GM12878 (cell line): Measurements from ENCODE around the gene ECSIT.

ENCODE experiments used
- BACH1 ChIP-seq: fragments of 450-650 bp; IDR thresholded peaks from 2 replicates; pipeline ENCODE4 v1.6.1; 2017; ENCODE audit warnings: mild to moderate bottlenecking, borderline replicate concordance
- BHLHE40 ChIP-seq, 2 experiments: fragments of 450-650 bp in 1 of 2; IDR thresholded peaks; 2 replicates each; pipeline ENCODE4 v1.6.1; 2011 to 2017; ENCODE audit warnings: low read depth in 2 of 2, borderline replicate concordance in 1 of 2, improper control_type of control experiment in 1 of 2, low read length in 1 of 2, mild to moderate bottlenecking in 1 of 2
- CHD2 ChIP-seq: IDR thresholded peaks from 2 replicates; pipeline ENCODE4 v1.6.1; 2011; ENCODE audit warnings: low read depth, low read length, improper control_type of control experiment, borderline replicate concordance
- HCFC1 ChIP-seq: fragments of 150-350 bp; IDR thresholded peaks from 2 replicates; pipeline ENCODE4 v1.6.1; 2014; ENCODE audit warnings: low read length
- NBN ChIP-seq: fragments of 450-650 bp; IDR thresholded peaks from 2 replicates; pipeline ENCODE4 v1.6.1; 2016
- POLR2A ChIP-seq: IDR thresholded peaks from 2 replicates; pipeline ENCODE4 v1.6.1; 2011; ENCODE audit warnings: low read depth, mild to moderate bottlenecking, low read length
- POLR2AphosphoS5 ChIP-seq: IDR thresholded peaks from 2 replicates; pipeline ENCODE4 v1.6.1; 2011; ENCODE audit warnings: mild to moderate bottlenecking, low read length, inconsistent platforms
- RFX5 ChIP-seq: IDR thresholded peaks from 2 replicates; pipeline ENCODE4 v1.6.1; 2011; ENCODE audit warnings: low read depth, low read length, improper control_type of control experiment
- TF ChIP-seq, protein P1 (sequence below), 3 experiments: IDR thresholded peaks in 2 of 3; conservative IDR thresholded peaks in 1 of 3; 2 replicates each; pipeline ENCODE4 v1.5.1; 2011; ENCODE audit warnings: low read depth in 3 of 3, low read length in 3 of 3, mild to moderate bottlenecking in 3 of 3, control low read depth in 2 of 3, moderate library complexity in 2 of 3, inconsistent platforms in 1 of 3, mixed read lengths in 1 of 3; ENCODE audit not compliant: control insufficient read depth in 2 of 3, insufficient read depth in 1 of 3; ENCODE audit errors: extremely low read depth in 1 of 3
- TF ChIP-seq, protein P2 (sequence below): fragments of 150-350 bp; IDR thresholded peaks from 2 replicates; pipeline ENCODE4 v1.6.1; 2016; ENCODE audit warnings: low read depth, low read length
- TF ChIP-seq, protein P3 (sequence below): IDR thresholded peaks from 2 replicates; pipeline ENCODE4 v1.6.1; 2012; ENCODE audit warnings: mild to moderate bottlenecking, low read depth, low read length

DNA sequence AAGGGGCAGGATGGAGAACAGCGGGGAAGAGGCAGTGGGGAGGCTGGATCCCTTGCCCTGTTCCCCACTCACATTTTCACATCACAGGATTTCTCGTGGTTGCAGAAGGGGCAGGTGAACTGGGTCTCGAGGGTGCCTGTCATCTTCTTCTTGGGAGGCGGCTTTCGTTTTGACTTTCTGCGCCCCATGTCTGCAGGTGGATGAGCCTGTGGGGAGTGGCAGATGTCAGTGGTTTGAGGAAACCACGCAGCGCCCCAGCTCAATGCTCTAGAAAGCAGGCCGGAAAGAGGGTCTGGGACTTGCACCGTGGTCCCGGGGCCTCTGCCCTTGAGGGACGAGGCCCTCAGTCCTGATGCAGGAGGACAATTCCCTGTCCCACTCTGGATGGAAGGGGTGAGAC lies 25.2 kb upstream of the ECSIT start:
- TF ChIP-seq NBN (peak; percentile 65), BHLHE40 (IDR thresholded peaks at IDR 0.05; ENCODE audit: borderline replicate concordance in 1 of 2, low read depth in 2 of 2, low read length in 1 of 2) (peak in 1 of 2 experiments; percentile 51; a peak in 1 of 4 replicates), POLR2AphosphoS5 (no peak), HCFC1 (no peak), POLR2A (no peak), RFX5 (no peak), CHD2 (no peak), BACH1 (0 out of 2 replicates have a peak, but pooled peaks have one; percentile 29)
- TF ChIP-seq, protein P1, sequence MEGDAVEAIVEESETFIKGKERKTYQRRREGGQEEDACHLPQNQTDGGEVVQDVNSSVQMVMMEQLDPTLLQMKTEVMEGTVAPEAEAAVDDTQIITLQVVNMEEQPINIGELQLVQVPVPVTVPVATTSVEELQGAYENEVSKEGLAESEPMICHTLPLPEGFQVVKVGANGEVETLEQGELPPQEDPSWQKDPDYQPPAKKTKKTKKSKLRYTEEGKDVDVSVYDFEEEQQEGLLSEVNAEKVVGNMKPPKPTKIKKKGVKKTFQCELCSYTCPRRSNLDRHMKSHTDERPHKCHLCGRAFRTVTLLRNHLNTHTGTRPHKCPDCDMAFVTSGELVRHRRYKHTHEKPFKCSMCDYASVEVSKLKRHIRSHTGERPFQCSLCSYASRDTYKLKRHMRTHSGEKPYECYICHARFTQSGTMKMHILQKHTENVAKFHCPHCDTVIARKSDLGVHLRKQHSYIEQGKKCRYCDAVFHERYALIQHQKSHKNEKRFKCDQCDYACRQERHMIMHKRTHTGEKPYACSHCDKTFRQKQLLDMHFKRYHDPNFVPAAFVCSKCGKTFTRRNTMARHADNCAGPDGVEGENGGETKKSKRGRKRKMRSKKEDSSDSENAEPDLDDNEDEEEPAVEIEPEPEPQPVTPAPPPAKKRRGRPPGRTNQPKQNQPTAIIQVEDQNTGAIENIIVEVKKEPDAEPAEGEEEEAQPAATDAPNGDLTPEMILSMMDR (IDR thresholded peaks at IDR 0.05 in 2 of 3, conservative IDR thresholded peaks at IDR 0.05 in 1 of 3; ENCODE audit: control insufficient read depth in 2 of 3, extremely low read depth in 1 of 3, insufficient read depth in 1 of 3, low read depth in 3 of 3, low read length in 3 of 3): no peak
- TF ChIP-seq, protein P2, sequence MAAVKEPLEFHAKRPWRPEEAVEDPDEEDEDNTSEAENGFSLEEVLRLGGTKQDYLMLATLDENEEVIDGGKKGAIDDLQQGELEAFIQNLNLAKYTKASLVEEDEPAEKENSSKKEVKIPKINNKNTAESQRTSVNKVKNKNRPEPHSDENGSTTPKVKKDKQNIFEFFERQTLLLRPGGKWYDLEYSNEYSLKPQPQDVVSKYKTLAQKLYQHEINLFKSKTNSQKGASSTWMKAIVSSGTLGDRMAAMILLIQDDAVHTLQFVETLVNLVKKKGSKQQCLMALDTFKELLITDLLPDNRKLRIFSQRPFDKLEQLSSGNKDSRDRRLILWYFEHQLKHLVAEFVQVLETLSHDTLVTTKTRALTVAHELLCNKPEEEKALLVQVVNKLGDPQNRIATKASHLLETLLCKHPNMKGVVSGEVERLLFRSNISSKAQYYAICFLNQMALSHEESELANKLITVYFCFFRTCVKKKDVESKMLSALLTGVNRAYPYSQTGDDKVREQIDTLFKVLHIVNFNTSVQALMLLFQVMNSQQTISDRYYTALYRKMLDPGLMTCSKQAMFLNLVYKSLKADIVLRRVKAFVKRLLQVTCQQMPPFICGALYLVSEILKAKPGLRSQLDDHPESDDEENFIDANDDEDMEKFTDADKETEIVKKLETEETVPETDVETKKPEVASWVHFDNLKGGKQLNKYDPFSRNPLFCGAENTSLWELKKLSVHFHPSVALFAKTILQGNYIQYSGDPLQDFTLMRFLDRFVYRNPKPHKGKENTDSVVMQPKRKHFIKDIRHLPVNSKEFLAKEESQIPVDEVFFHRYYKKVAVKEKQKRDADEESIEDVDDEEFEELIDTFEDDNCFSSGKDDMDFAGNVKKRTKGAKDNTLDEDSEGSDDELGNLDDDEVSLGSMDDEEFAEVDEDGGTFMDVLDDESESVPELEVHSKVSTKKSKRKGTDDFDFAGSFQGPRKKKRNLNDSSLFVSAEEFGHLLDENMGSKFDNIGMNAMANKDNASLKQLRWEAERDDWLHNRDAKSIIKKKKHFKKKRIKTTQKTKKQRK: no peak
- TF ChIP-seq, protein P3, sequence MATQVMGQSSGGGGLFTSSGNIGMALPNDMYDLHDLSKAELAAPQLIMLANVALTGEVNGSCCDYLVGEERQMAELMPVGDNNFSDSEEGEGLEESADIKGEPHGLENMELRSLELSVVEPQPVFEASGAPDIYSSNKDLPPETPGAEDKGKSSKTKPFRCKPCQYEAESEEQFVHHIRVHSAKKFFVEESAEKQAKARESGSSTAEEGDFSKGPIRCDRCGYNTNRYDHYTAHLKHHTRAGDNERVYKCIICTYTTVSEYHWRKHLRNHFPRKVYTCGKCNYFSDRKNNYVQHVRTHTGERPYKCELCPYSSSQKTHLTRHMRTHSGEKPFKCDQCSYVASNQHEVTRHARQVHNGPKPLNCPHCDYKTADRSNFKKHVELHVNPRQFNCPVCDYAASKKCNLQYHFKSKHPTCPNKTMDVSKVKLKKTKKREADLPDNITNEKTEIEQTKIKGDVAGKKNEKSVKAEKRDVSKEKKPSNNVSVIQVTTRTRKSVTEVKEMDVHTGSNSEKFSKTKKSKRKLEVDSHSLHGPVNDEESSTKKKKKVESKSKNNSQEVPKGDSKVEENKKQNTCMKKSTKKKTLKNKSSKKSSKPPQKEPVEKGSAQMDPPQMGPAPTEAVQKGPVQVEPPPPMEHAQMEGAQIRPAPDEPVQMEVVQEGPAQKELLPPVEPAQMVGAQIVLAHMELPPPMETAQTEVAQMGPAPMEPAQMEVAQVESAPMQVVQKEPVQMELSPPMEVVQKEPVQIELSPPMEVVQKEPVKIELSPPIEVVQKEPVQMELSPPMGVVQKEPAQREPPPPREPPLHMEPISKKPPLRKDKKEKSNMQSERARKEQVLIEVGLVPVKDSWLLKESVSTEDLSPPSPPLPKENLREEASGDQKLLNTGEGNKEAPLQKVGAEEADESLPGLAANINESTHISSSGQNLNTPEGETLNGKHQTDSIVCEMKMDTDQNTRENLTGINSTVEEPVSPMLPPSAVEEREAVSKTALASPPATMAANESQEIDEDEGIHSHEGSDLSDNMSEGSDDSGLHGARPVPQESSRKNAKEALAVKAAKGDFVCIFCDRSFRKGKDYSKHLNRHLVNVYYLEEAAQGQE: no peak
